ENCODE measurements around the gene SPTY2D1. TPM values are rescaled to one million over a fixed set of nuclear protein-coding genes. Genes with fewer than 3 reads are reported as not detected.

The SPTY2D1 gene
- polyA plus RNA-seq, 3 donors = 8.4 to 14.9 (median 11.8) TPM

DNA sequence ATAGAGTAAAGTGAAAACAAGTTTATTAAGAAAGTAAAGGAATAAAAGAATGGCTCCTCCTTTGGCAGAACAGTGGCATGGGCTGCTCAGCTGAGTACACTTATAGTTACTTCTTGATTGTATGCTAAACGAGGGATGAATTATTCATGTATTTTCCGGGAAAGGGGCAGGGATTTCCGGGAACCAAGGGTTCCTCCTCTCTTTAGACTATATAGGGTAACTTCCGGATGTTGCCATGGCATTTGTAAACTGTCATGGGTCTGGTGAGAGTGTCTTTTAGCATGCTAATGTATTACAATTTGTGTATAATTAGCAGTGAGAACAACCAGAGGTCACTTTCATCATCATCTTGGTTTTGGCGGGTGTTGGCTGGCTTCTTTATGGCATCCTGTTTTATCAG, 23.5 kb upstream of the SPTY2D1 start:
- H3K79me2 ChIP-seq (ENCODE audit: insufficient read depth, low read length) = no peaks in the 10 kb centered on the region
- no peak overlapping the region for H3K4me3 ChIP-seq (replicated peaks in 1 of 3; ENCODE audit: low read depth in 2 of 3, low read length in 3 of 3)
- H2AFZ ChIP-seq (ENCODE audit: insufficient read depth, low read depth, low read length, poor library complexity, severe bottlenecking) = no peak overlapping the region
- H3K27me3 ChIP-seq (ENCODE audit: control insufficient read depth in 2 of 2, insufficient read depth in 2 of 2, low read length in 2 of 2) = no peaks in the 10 kb centered on the region
- no peak overlapping the region for H3K27ac Mint-ChIP-seq
- H3K4me3 Mint-ChIP-seq = no peak overlapping the region
- no peak overlapping the region for H3K9ac ChIP-seq (ENCODE audit: insufficient read depth, low read length, poor library complexity, severe bottlenecking)
- H3K4me2 ChIP-seq (replicated peaks; ENCODE audit: extremely low read depth, low read length, poor library complexity, severe bottlenecking) = no peak overlapping the region
- H3K27ac ChIP-seq (ENCODE audit: low read depth in 1 of 2, low read length in 2 of 2) = no peak overlapping the region
- WGBS (ENCODE audit: insufficient coverage) = 100% methylated on average over 1 of the region's 5 CpGs
- no peak for DNase-seq
- H3K9me3 ChIP-seq (replicated peaks in 1 of 2; ENCODE audit: control insufficient read depth in 1 of 2, insufficient read depth in 1 of 2, low read length in 2 of 2) = no peaks in the 10 kb centered on the region
- peaks cover 3% of the 10 kb centered on the region in 3 donors for H3K27me3 Mint-ChIP-seq (ENCODE audit: low read depth in 3 of 3)
- H3K36me3 ChIP-seq (replicated peaks in 1 of 2; ENCODE audit: control insufficient read depth in 1 of 2, insufficient read depth in 2 of 2, low read length in 2 of 2) = no peaks in the 10 kb centered on the region
- no peaks in the 10 kb centered on the region for H3K36me3 Mint-ChIP-seq
- peaks cover 0 to 14% (median 10%) of the 10 kb centered on the region in 7 donors for H3K9me3 Mint-ChIP-seq
- TF ChIP-seq, protein P1, sequence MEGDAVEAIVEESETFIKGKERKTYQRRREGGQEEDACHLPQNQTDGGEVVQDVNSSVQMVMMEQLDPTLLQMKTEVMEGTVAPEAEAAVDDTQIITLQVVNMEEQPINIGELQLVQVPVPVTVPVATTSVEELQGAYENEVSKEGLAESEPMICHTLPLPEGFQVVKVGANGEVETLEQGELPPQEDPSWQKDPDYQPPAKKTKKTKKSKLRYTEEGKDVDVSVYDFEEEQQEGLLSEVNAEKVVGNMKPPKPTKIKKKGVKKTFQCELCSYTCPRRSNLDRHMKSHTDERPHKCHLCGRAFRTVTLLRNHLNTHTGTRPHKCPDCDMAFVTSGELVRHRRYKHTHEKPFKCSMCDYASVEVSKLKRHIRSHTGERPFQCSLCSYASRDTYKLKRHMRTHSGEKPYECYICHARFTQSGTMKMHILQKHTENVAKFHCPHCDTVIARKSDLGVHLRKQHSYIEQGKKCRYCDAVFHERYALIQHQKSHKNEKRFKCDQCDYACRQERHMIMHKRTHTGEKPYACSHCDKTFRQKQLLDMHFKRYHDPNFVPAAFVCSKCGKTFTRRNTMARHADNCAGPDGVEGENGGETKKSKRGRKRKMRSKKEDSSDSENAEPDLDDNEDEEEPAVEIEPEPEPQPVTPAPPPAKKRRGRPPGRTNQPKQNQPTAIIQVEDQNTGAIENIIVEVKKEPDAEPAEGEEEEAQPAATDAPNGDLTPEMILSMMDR (IDR thresholded peaks at IDR 0.05) = no peak
- H3K4me1 ChIP-seq (ENCODE audit: control insufficient read depth in 1 of 2, insufficient read depth in 2 of 2, low read length in 2 of 2) = no peaks in the 10 kb centered on the region
- intact Hi-C loops (cut with micrococcal nuclease) = no loop called here
- no peaks in the 10 kb centered on the region for H3K4me1 Mint-ChIP-seq
- no peaks in the 10 kb centered on the region for H4K20me1 ChIP-seq (ENCODE audit: insufficient read depth, low read length)

DNA sequence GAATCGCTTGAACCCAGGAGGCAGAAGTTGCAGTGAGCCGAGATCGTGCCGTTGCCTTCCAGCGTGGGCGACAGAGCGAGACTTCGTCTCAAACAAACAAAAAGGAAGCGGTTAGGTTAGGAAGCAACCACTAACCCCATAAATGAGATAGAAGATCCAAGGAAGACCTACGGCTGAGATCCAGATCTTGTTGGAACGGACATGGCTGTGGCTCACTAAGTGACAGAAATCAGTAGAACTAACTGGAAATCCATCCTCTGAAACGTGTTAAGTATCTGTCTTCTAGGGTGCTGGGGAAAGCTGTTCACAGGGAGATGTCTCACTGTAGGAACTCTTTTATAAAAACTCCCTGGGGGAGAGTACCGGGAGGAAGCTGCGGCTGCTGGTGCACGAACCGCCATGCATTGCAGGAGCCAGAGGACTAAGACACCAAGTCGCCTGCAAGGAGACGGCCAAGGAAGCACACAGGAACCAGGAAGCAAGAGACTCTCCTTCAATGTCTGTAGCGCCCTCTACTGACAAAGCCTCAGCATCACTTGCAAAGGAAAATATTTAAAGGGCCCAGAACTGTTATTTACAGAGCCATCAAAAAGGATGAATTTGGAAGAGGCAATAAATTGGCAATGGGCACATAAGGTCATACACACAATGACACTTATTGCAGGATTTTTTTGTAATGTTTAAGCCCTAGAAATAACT, 16.9 kb upstream of the SPTY2D1 start:
- Histone ChIP-seq H2AFZ (ENCODE audit: insufficient read depth, low read depth, low read length, poor library complexity, severe bottlenecking) (peak overlapping the region; percentile 22), H4K20me1 (ENCODE audit: insufficient read depth, low read length) (no peaks in the 10 kb centered on the region), H3K36me3 (replicated peaks in 1 of 2; ENCODE audit: control insufficient read depth in 1 of 2, insufficient read depth in 2 of 2, low read length in 2 of 2) (no peaks in the 10 kb centered on the region), H3K27me3 (ENCODE audit: control insufficient read depth in 2 of 2, insufficient read depth in 2 of 2, low read length in 2 of 2) (no peaks in the 10 kb centered on the region), H3K4me3 (replicated peaks in 1 of 3; ENCODE audit: low read depth in 2 of 3, low read length in 3 of 3) (no peak overlapping the region), H3K27ac (ENCODE audit: low read depth in 1 of 2, low read length in 2 of 2) (no peak overlapping the region), H3K9me3 (replicated peaks in 1 of 2; ENCODE audit: control insufficient read depth in 1 of 2, insufficient read depth in 1 of 2, low read length in 2 of 2) (no peaks in the 10 kb centered on the region), H3K4me2 (replicated peaks; ENCODE audit: extremely low read depth, low read length, poor library complexity, severe bottlenecking) (no peak overlapping the region), H3K79me2 (ENCODE audit: insufficient read depth, low read length) (no peaks in the 10 kb centered on the region), H3K9ac (ENCODE audit: insufficient read depth, low read length, poor library complexity, severe bottlenecking) (no peak overlapping the region), H3K4me1 (ENCODE audit: control insufficient read depth in 1 of 2, insufficient read depth in 2 of 2, low read length in 2 of 2) (no peaks in the 10 kb centered on the region)
- Mint-ChIP-seq H3K27me3 (ENCODE audit: low read depth in 3 of 3) (peaks cover 0 to 4% (median 3%) of the 10 kb centered on the region in 3 donors), H3K4me1 (peaks cover 3% of the 10 kb centered on the region), H3K36me3 (no peaks in the 10 kb centered on the region), H3K4me3 (no peak overlapping the region), H3K9me3 (peaks cover 0 to 4% (median 0%) of the 10 kb centered on the region in 7 donors), H3K27ac (peak overlapping the region in 1 of 7 donors; percentile 2)
- intact Hi-C loops (cut with micrococcal nuclease) = no loop called here
- DNase-seq = peak; percentile 39 to 56 (median 42)
- 87% methylated on average over 12 of the region's 19 CpGs for WGBS (ENCODE audit: insufficient coverage)
- TF ChIP-seq, protein P1 (IDR thresholded peaks at IDR 0.05) = peak; percentile 42
